Kidney (tissue), 14 donors: ENCODE results near the gene BCAS4. TPM values are rescaled to one million over a fixed set of nuclear protein-coding genes. Genes with fewer than 3 reads are reported as not detected.
A peak's percentile ranks its signal among the peaks of the same experiment; 100 is the strongest.

Source experiments
- DNase-seq, 5 donors: peaks; one replicate each; pipeline ENCODE4 v3.0.0-alpha.2; 2013 to 2020
- FAIRE-seq: peaks from 2 replicates; lab custom pipeline; 2012; peaks lifted over from hg19 to GRCh38; lab: Jason Lieb, UNC
- H3K27ac ChIP-seq, 2 donors: one replicate each; pipeline ENCODE4 v1.7.0; 2013; ENCODE audit warnings: low read depth in 2 of 2, low read length in 2 of 2, inconsistent platforms in 1 of 2
- H3K27me3 ChIP-seq: one replicate; pipeline ENCODE4 v1.7.1; 2013; ENCODE audit warnings: low read length, inconsistent platforms; ENCODE audit not compliant: control insufficient read depth, insufficient read depth
- H3K36me3 ChIP-seq, 3 donors: one replicate each; pipeline versions ENCODE4 v1.7.0 to v1.7.1; 2013; ENCODE audit warnings: low read length in 3 of 3, control low read depth in 1 of 3, inconsistent platforms in 1 of 3; ENCODE audit not compliant: insufficient read depth in 3 of 3, control insufficient read depth in 2 of 3
- H3K4me1 ChIP-seq, 3 donors: one replicate each; pipeline versions ENCODE4 v1.7.0 to v1.7.1; 2013; ENCODE audit warnings: low read length in 3 of 3, inconsistent platforms in 1 of 3, low read depth in 1 of 3; ENCODE audit not compliant: control insufficient read depth in 2 of 3, insufficient read depth in 2 of 3
- H3K4me3 ChIP-seq, 3 donors: one replicate each; pipeline versions ENCODE4 v1.7.0 to v1.8.1; 2013; ENCODE audit warnings: low read length in 3 of 3, control low read depth in 1 of 3, inconsistent platforms in 1 of 3
- H3K9ac ChIP-seq, 3 donors: one replicate each; pipeline versions ENCODE4 v1.7.0 to v1.7.1; 2013; ENCODE audit warnings: low read length in 3 of 3, control low read depth in 1 of 3, inconsistent platforms in 1 of 3
- H3K9me3 ChIP-seq, 3 donors: one replicate each; pipeline versions ENCODE4 v1.7.0 to v1.7.1; 2013; ENCODE audit warnings: low read length in 3 of 3, control low read depth in 1 of 3, inconsistent platforms in 1 of 3; ENCODE audit not compliant: control insufficient read depth in 2 of 3, insufficient read depth in 1 of 3
- intact Hi-C: fragments of 100-400 bp; cut with DNase I; formaldehyde crosslinking; loops from one replicate; pipeline ENCODE4 v1.11.1; 2022
- polyA plus RNA-seq: library from polyadenylated mRNA; stranded (reverse); fragments of 350-450 nt; fragmentation: Illumina TruSeq; extraction: RNeasy Lipid Tissue Mini Kit (QIAGEN cat#74804); gene quantifications from one replicate; pipeline ENCODE4 v1.2.3, GENCODE V29; 2014; ENCODE audit warnings: low read depth, low replicate concordance; ENCODE audit not compliant: insufficient read depth
- total RNA-seq: library from RNA; stranded (reverse); fragmentation: NEBNext Ultra II Directional; extraction: Animal tissue kit (Norgen Biotek cat#: 25700); gene quantifications from one replicate; pipeline ENCODE4 v1.2.1, GENCODE V29; 2021
- TF ChIP-seq, protein P1 (sequence below): IDR thresholded peaks from 3 replicates; pipeline ENCODE4 v1.5.1; 2012; ENCODE audit warnings: mild to moderate bottlenecking, moderate library complexity, borderline replicate concordance; ENCODE audit not compliant: insufficient read depth; ENCODE audit errors: extremely low read depth
- donor health status: control.
- donor health status: control.
- donor health status: control.
- donor health status: control.
- donor health status: control.
- donor health status: DM: yes; HTN: yes; CAD: no.
- donor health status: Normal renal cell carcinoma (clear cell type).

The BCAS4 gene
- total and polyA plus RNA-seq, 2 donors from 2014 or later, result 10.6 to 17.1 TPM

GRCh38 chr20:50893620-50894019, 98.8 kb downstream of the BCAS4 start:
- H3K9me3 ChIP-seq, result no peaks in the 10 kb centered on the region
- DNase-seq (no peak), FAIRE-seq (no peak)
- TF ChIP-seq, protein P1, sequence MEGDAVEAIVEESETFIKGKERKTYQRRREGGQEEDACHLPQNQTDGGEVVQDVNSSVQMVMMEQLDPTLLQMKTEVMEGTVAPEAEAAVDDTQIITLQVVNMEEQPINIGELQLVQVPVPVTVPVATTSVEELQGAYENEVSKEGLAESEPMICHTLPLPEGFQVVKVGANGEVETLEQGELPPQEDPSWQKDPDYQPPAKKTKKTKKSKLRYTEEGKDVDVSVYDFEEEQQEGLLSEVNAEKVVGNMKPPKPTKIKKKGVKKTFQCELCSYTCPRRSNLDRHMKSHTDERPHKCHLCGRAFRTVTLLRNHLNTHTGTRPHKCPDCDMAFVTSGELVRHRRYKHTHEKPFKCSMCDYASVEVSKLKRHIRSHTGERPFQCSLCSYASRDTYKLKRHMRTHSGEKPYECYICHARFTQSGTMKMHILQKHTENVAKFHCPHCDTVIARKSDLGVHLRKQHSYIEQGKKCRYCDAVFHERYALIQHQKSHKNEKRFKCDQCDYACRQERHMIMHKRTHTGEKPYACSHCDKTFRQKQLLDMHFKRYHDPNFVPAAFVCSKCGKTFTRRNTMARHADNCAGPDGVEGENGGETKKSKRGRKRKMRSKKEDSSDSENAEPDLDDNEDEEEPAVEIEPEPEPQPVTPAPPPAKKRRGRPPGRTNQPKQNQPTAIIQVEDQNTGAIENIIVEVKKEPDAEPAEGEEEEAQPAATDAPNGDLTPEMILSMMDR, result no peak
- intact Hi-C loops, result no loop called here
- H3K9ac ChIP-seq, result no peak overlapping the region
- H3K27me3 ChIP-seq, result no peaks in the 10 kb centered on the region
- H3K4me3 ChIP-seq, result no peak overlapping the region
- no peaks in the 10 kb centered on the region for H3K4me1 ChIP-seq
- H3K36me3 ChIP-seq, result peaks cover 29 to 57% (median 40%) of the 10 kb centered on the region in 3 donors
- no peak overlapping the region for H3K27ac ChIP-seq

- peak in 2 of 5 donors; percentile 14 to 27 for DNase-seq
- H3K4me1 ChIP-seq, result no peaks in the 10 kb centered on the region
- intact Hi-C loops, result no loop called here
- no peak overlapping the region for H3K27ac ChIP-seq
- TF ChIP-seq, protein P1, result no peak
- H3K9ac ChIP-seq, result no peak overlapping the region
- no peaks in the 10 kb centered on the region for H3K9me3 ChIP-seq
- H3K27me3 ChIP-seq, result no peaks in the 10 kb centered on the region
- H3K4me3 ChIP-seq, result no peak overlapping the region
- H3K36me3 ChIP-seq, result peaks cover 30 to 56% (median 42%) of the 10 kb centered on the region in 3 donors
- no peak for FAIRE-seq
Observed at GRCh38 chr20:50895111-50895830, 100.4 kb downstream of the BCAS4 start.

GRCh38 chr20:50898475-50898874, 103.6 kb downstream of the BCAS4 start:
- intact Hi-C loops, result no loop called here
- H3K9ac ChIP-seq, result no peak overlapping the region
- H3K27me3 ChIP-seq, result no peaks in the 10 kb centered on the region
- H3K9me3 ChIP-seq, result no peaks in the 10 kb centered on the region
- H3K4me3 ChIP-seq, result no peak overlapping the region
- no peak for FAIRE-seq
- H3K27ac ChIP-seq, result no peak overlapping the region
- H3K36me3 ChIP-seq, result peaks cover 12 to 43% (median 28%) of the 10 kb centered on the region in 3 donors
- no peak for DNase-seq
- TF ChIP-seq, protein P1, result no peak
- peaks cover 0 to 4% (median 0%) of the 10 kb centered on the region in 3 donors for H3K4me1 ChIP-seq
